DMS 273 (cell line): Measurements from ENCODE around the gene STX19.
"Not testable (repeated sequence)": the region's sequence is repeated elsewhere in the genome, so short reads cannot be mapped to it uniquely, and the experiment has no call there.

Source experiments
- DNase-seq: peaks from one replicate; lab custom pipeline; 2025; ENCODE audit not compliant: unreplicated experiment; lab: John Stamatoyannopoulos, UW

The STX19 gene

GRCh38 chr3:93979850-93980676 lies 48.3 kb downstream of the STX19 start, which contains the start of gene ARL13B:
Gene ARL13B, plus strand, starts transcription at chr3:93980155. Its CDS starts 269 bp downstream, at chr3:93980424.
- peak; percentile 100 for DNase-seq

GRCh38 chr3:93973131-93974126 lies 55.0 kb downstream of the STX19 start, which contains the start of gene PROS1:
Gene PROS1, minus strand, starts transcription at chr3:93973896. Its CDS starts 147 bp downstream, at chr3:93973749.
- DNase-seq: peak; percentile 92

- no peak for DNase-seq
These were observed 58.4 kb downstream of the STX19 start for GRCh38 chr3:93969997-93970396.

- DNase-seq: no peak
These were observed 59.0 kb downstream of the STX19 start for GRCh38 chr3:93969443-93969842.

GRCh38 chr3:93965106-93965505 lies 63.3 kb downstream of the STX19 start:
- DNase-seq: not testable (repeated sequence)
